ENCODE data around the gene MCC.

The MCC gene

GRCh38 chr5:113062869-113063508 is 425.3 kb downstream of the MCC start:
- no peak for DNase-seq (ENCODE audit: low read depth in 1 of 2, low spot score in 1 of 2)

DNA sequence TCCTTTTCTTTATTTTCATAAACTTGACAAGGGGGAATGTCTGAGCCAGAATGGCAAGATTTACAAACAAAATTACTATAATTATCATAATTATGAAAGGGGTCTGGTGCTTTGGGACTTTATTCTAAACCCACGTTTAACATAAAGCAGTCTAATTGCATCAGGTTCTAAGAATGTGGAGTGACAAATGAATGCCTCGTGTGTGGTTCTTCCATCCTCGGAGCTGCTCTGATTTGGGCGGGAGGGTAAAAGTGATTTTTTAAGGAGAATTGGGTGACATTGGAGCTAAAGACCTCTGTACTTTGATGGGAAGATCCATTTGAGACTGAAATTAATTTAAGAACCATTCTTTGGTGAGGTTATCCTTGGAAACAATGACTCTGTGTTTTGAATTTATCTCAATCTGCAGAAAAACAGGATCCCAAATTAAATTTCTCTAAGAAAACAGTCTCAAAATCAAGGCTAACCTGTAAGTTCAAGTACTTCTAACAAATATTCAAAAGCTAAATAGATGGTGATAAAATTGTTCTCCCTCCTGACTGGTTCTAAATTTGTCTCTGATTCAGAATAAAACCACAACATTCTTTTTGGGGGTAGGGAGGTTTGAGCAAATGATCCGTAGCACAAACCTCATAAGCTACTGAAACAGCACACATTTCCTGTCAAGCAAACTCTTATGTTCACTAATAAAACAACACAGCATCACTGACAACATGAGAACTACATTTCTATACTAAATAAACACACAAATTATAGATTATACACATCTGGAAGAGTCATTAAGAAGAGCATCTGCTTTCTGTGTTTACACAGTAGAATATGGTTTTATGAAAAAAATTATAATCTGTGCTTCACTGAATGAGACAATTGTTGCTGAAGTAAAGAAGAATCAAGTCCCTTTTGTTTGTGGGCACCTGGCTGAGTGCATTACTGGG is 426.1 kb downstream of the MCC start:
- DNase-seq (ENCODE audit: low read depth in 1 of 2, low spot score in 1 of 2), result no peak

- no peak for DNase-seq (ENCODE audit: low read depth in 1 of 2, low spot score in 1 of 2)
Observed at GRCh38 chr5:113060408-113061025, 427.7 kb downstream of the MCC start.

GRCh38 chr5:113059232-113060040 is 428.8 kb downstream of the MCC start:
- DNase-seq (ENCODE audit: low read depth in 1 of 2, low spot score in 1 of 2), result no peak

GRCh38 chr5:113058706-113059226 is 429.5 kb downstream of the MCC start:
- no peak for DNase-seq (ENCODE audit: low read depth in 1 of 2, low spot score in 1 of 2)

GRCh38 chr5:113058269-113058668 is 430.0 kb downstream of the MCC start:
- DNase-seq (ENCODE audit: low read depth in 1 of 2, low spot score in 1 of 2), result no peak

DNA sequence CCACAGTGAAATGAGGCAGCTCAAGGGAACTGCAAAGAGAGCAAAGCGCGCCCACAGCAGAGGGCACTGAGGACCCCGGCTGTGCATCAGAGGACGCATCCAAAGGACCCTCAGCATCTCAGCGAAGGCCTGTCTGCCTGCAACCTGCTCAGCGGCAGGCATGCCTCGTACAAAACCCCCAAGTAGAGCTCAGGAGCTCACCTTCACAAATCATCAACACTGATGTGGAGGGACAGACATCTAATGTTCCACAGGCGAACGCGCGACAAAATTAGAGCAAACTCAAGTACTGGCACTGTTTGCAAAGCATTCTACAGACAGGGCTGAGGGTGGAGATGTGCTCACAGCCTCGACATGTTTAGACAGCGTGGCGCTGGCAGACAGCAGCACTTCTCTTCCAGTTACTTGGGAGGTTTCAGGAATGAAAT is 430.7 kb downstream of the MCC start:
- no peak for DNase-seq (ENCODE audit: low read depth in 1 of 2, low spot score in 1 of 2)

GRCh38 chr5:113056988-113057387 is 431.3 kb downstream of the MCC start:
- no peak for DNase-seq (ENCODE audit: low read depth in 1 of 2, low spot score in 1 of 2)

- no peak for DNase-seq (ENCODE audit: low read depth in 1 of 2, low spot score in 1 of 2)
Observed at GRCh38 chr5:113054899-113055298, 433.4 kb downstream of the MCC start.

GRCh38 chr5:113053511-113053995 is 434.7 kb downstream of the MCC start:
- DNase-seq (ENCODE audit: low read depth in 1 of 2, low spot score in 1 of 2), result no peak

DNA sequence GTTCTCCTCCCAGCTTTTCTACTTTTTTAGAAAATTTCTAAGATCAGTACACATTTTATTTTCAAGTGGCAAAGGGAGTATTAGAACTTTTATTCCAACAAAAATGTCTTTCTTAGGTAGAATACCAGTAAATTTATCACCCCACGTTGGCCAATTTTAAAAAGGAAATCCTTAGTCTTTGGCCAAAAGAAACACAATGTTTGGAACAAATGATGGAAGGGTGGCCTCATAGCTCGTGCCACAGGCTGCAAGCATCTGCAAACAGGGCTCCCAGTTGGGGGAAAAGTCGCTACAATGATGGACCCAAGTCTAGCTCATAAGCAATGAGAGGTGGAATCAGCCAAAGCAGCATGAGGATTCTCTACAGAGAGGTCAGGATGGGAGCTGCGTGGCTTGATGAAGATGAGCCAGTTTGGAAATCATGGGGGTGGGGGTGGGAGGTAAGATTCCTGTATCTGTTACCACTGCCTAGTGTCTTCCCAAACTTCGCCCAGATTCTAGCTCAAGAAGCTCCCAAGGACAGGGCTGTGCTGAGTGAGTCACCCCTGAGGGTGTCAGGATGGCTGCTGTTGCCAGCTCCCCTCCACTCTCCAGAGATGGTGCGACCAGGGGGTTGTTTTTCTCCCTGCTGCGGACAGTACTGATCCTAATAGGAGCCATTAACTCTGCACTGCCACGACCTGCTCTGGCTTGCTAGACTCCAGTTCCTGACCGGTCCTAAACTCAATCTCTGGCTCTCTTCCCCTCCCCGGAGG is 436.0 kb downstream of the MCC start:
- no peak for DNase-seq (ENCODE audit: low read depth in 1 of 2, low spot score in 1 of 2)

DNA sequence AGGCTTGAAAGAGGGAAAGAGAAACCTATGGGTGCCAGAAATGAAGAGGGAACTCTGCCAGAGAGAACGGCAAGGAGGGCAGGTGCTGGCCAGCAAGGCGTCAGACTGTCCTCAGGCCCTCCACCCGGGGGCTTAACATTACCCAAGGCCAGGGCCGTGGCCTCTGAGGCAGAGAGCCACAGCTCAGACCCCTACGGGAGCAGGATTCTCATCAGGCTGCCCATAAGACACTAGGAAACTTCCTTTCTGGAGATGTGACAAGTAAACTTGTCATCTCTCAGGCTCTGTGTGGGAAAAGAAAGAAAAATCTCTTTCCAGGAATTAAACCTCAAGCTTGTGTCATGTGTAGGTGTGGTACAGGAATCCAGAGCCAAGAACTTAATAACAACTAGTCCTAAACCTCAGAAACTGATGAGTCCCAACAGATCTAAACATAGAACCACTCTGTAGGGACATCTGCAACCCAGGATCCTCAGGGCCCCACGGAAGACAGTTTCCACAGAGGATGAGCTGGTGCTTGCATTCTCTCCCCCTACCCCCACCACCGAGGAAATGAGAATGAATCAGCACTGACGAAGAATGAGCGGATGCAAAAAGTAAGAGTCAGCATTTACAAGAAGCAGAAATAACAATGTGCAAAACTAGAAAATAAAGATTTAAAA is 437.4 kb downstream of the MCC start:
- DNase-seq (ENCODE audit: low read depth in 1 of 2, low spot score in 1 of 2), result peak in 1 of 2 donors; percentile 9

DNA sequence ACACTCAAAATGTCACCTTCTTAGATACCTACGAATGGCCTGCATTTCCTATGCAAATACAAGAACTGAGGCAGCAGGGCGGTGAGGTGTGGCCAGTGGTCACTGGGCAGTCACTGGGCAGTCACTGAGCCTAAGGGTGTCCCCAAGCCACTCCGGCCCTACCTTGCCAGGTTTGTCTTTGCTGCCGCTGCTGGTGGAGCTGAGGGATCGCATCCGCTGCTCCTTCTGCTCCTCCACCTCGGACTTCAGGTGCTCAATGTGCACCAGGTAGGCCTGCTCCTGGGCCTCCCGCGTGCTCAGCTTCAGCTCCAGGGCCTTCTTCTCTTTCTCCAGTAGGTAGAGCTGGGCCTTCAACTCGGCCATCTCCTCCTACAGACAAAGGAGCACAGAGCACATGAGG is 439.3 kb downstream of the MCC start:
- no peak for DNase-seq (ENCODE audit: low read depth in 1 of 2, low spot score in 1 of 2)

GRCh38 chr5:113047733-113048652 is 440.3 kb downstream of the MCC start:
- no peak for DNase-seq (ENCODE audit: low read depth in 1 of 2, low spot score in 1 of 2)

GRCh38 chr5:113047234-113047633 is 441.0 kb downstream of the MCC start:
- no peak for DNase-seq (ENCODE audit: low read depth in 1 of 2, low spot score in 1 of 2)

DNA sequence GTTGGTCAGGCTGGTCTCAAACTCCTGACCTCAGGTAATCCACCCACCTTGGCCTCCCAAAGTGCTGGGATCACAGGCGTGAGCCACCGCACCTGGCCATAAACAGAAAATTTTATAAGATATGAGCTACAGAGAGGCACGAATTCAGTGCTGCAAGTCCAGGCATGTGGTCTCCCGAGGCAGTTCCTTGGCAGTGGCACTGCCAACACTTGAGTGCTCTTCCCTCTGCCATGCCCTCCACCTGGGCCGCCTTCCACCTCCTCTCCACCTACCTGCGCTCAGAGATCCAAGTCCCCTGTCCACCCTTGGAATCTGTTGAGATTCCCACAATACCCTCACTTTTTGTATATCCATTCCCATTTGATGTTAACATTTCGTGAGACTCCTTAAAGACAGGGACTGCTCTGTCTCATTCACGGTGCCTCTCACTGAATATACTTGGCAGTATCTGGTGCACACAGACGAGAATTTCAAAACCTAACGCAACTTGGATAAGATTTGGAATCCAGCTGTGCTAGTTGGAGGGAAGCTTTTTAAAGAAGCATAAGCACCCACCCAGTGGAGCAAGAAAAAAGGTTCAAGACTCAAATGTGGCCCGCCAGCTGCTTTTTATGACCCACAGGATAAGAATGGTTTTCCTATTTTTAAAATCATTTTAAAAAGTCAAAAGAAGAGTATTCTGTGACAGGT is 443.3 kb downstream of the MCC start:
- no peak for DNase-seq (ENCODE audit: low read depth in 1 of 2, low spot score in 1 of 2)

- DNase-seq (ENCODE audit: low read depth in 1 of 2, low spot score in 1 of 2), result no peak
Observed at GRCh38 chr5:113043491-113043931, 444.7 kb downstream of the MCC start.

Data from activated T-helper 1 cell treated with anti-CD3 and anti-CD28 coated beads, Interleukin-2, amount 50 U/mL, for 16 hours (primary cell).